K562 (cell line): ENCODE data around the gene IL20. TPM values are rescaled to one million over a fixed set of nuclear protein-coding genes. Genes with fewer than 3 reads are reported as not detected.

Source experiments
- CEBPB ChIP-seq: fragments of 450-650 bp; IDR thresholded peaks from 2 replicates; pipeline ENCODE4 v1.6.1; 2016; ENCODE audit warnings: missing genetic modification characterization, missing compliant biosample characterization
- DACH1 ChIP-seq: fragments of 450-650 bp; IDR thresholded peaks from 2 replicates; pipeline ENCODE4 v1.6.1; 2018; ENCODE audit not compliant: partially characterized antibody
- GABPB2 ChIP-seq: fragments of 250-450 bp; sonication (Bioruptor Pico); conservative IDR thresholded peaks from 2 replicates; pipeline ENCODE4 v1.5.1; 2021; ENCODE audit warnings: mild to moderate bottlenecking
- HINFP ChIP-seq: fragments of 450-650 bp; conservative IDR thresholded peaks from 2 replicates; pipeline ENCODE4 v1.6.1; 2016; ENCODE audit warnings: missing genetic modification characterization, low read depth, mild to moderate bottlenecking, control low read depth, missing compliant biosample characterization
- HIVEP1 ChIP-seq: fragments of 250-450 bp; sonication (Bioruptor Pico); IDR thresholded peaks from 2 replicates; pipeline ENCODE4 v1.4.0; 2020; ENCODE audit warnings: mild to moderate bottlenecking
- HMG20A ChIP-seq: fragments of 450-650 bp; formaldehyde crosslinking; conservative IDR thresholded peaks from 2 replicates; pipeline ENCODE4 v1.4.0; 2020; ENCODE audit warnings: mild to moderate bottlenecking, mixed read lengths
- L3MBTL2 ChIP-seq: fragments of 450-650 bp; IDR thresholded peaks from 2 replicates; pipeline ENCODE4 v1.6.1; 2016; ENCODE audit warnings: mild to moderate bottlenecking, moderate library complexity
- MAFF ChIP-seq: IDR thresholded peaks from 2 replicates; pipeline ENCODE4 v1.6.1; 2012; ENCODE audit warnings: low read length, improper control_type of control experiment
- MIER1 ChIP-seq: fragments of 450-650 bp; IDR thresholded peaks from 2 replicates; pipeline ENCODE4 v1.6.1; 2016; ENCODE audit warnings: antibody characterized with exemption, mild to moderate bottlenecking, low read depth
- NFRKB ChIP-seq: fragments of 450-650 bp; IDR thresholded peaks from 2 replicates; pipeline ENCODE4 v1.6.1; 2016; ENCODE audit warnings: low read depth
- RCOR1 ChIP-seq, 2 experiments: IDR thresholded peaks; 2 replicates each; pipeline ENCODE4 v1.6.1; 2012; ENCODE audit warnings: low read depth in 2 of 2, low read length in 2 of 2, borderline replicate concordance in 1 of 2, improper control_type of control experiment in 1 of 2
- RERE ChIP-seq: sonication (generic); formaldehyde crosslinking; IDR thresholded peaks from 2 replicates; pipeline ENCODE4 v1.8.0; 2023; ENCODE audit warnings: missing genetic modification reagents, mild to moderate bottlenecking, borderline replicate concordance
- SMAD2 ChIP-seq: fragments of 150-350 bp; IDR thresholded peaks from 2 replicates; pipeline ENCODE4 v1.6.1; 2014; ENCODE audit warnings: low read depth, mild to moderate bottlenecking, low read length
- SOX6 ChIP-seq: fragments of 450-650 bp; IDR thresholded peaks from 2 replicates; pipeline ENCODE4 v1.6.1; 2014; ENCODE audit warnings: mild to moderate bottlenecking
- TAF7 ChIP-seq: fragments of 450-650 bp; IDR thresholded peaks from 2 replicates; pipeline ENCODE4 v1.6.1; 2016; ENCODE audit warnings: missing genetic modification characterization, missing compliant biosample characterization
- TEAD1 ChIP-seq, 2 experiments: fragments of 450-650 bp in 1 of 2; sonication (generic) in 1 of 2; formaldehyde crosslinking; IDR thresholded peaks; 2 replicates each; pipeline versions ENCODE4 v1.4.0 to v1.8.0; 2020 to 2022; ENCODE audit warnings: mild to moderate bottlenecking in 2 of 2, missing genetic modification reagents in 1 of 2
- ZBTB8A ChIP-seq: fragments of 450-650 bp; IDR thresholded peaks from 2 replicates; pipeline ENCODE4 v1.6.1; 2018; ENCODE audit warnings: mild to moderate bottlenecking, moderate library complexity; ENCODE audit not compliant: partially characterized antibody
- ZNF146 ChIP-seq: IDR thresholded peaks from one replicate; pipeline ENCODE4 v1.6.1; 2018; ENCODE audit warnings: missing compliant biosample characterization; ENCODE audit not compliant: unreplicated experiment
- ZNF347 ChIP-seq: fragments of 450-650 bp; formaldehyde crosslinking; IDR thresholded peaks from 2 replicates; pipeline ENCODE4 v1.4.0; 2020; ENCODE audit warnings: low read depth, mild to moderate bottlenecking, moderate library complexity
- ZNF398 ChIP-seq: fragments of 250-450 bp; sonication (Bioruptor Pico); IDR thresholded peaks from 2 replicates; pipeline ENCODE4 v1.8.0; 2021; ENCODE audit warnings: moderate library complexity, mild to moderate bottlenecking, inconsistent platforms
- ZNF77 ChIP-seq: fragments of 250-450 bp; sonication (Bioruptor Pico); IDR thresholded peaks from 2 replicates; pipeline ENCODE4 v1.5.0; 2020
- polyA plus RNA-seq, 8 experiments: library from polyadenylated mRNA; depleted of rRNA in 4 of 8; stranded (reverse) in 5 of 8; unstranded in 3 of 8; fragments of >200 nt; fragmentation: Nextera tagmentation in 2 of 8; fragmentation: Illumina TruSeq in 1 of 8; extraction: Ambion mirVana in 2 of 8; extraction: Trizol in 1 of 8; gene quantifications; 2 replicates each; pipeline versions ENCODE4 v1.2.1 to v1.2.3, GENCODE V29; 2011 to 2014; ENCODE audit warnings: inconsistent platforms in 1 of 8, missing spikeins in 1 of 8
- total RNA-seq, 7 experiments: library from RNA; depleted of rRNA in 6 of 7; stranded (reverse); fragments of >200 nt in 6 of 7; fragmentation: Illumina TruSeq in 2 of 7; extraction: Trizol in 2 of 7; gene quantifications; 2 replicates each; pipeline versions ENCODE4 v1.2.1 to v1.2.3, GENCODE V29; 2011 to 2021; ENCODE audit warnings: low replicate concordance in 1 of 7

The IL20 gene
- total and polyA plus RNA-seq, 9 of the 15 experiments (the other 6 are each of a cell fraction or from before 2014, with no cell fraction given), result not detected

- TF ChIP-seq HINFP (tag) (peak; percentile 59), TAF7 (no peak), SOX6 (no peak), GABPB2 (no peak), ZNF347 (CRISPR knock-in tag) (no peak), HIVEP1 (CRISPR knock-in tag) (no peak), RCOR1 (IDR thresholded peaks at IDR 0.05; ENCODE audit: borderline replicate concordance in 1 of 2, low read depth in 2 of 2, low read length in 2 of 2) (0 out of 4 replicates have a peak, but pooled peaks of 1 of the 2 experiments have one; percentile 7), MAFF (no peak), DACH1 (no peak), SMAD2 (no peak), ZNF146 (CRISPR knock-in tag) (no peak), RERE (no peak), CEBPB (tag) (no peak), HMG20A (CRISPR knock-in tag) (no peak), ZBTB8A (no peak), L3MBTL2 (peak; percentile 48; the same call in 1 of the 2 replicates), TEAD1 (CRISPR knock-in tag; IDR thresholded peaks at IDR 0.05) (no peak), MIER1 (no peak), ZNF77 (no peak), NFRKB (no peak), ZNF398 (CRISPR knock-in tag) (no peak)
Measured at GRCh38 chr1:206909161-206909882, 43.9 kb downstream of the IL20 start (continued).
